CD4-positive, alpha-beta memory T cell (primary cell): Measurements from ENCODE around the gene THAP4. TPM values are rescaled to one million over a fixed set of nuclear protein-coding genes. Genes with fewer than 3 reads are reported as not detected.

ENCODE experiments used
- CTCF ChIA-PET: fragments of 350-600 bp; sonication (Branson Sonifier 250); formaldehyde crosslinking; loops from one replicate; lab custom pipeline; 2021; ENCODE audit warnings: inconsistent platforms; ENCODE audit not compliant: partially characterized antibody; lab: Charles Lee
- POLR2A ChIA-PET: fragments of 350-600 bp; sonication (Branson Sonifier 250); formaldehyde crosslinking; loops from one replicate; lab custom pipeline; 2021; ENCODE audit not compliant: partially characterized antibody; lab: Charles Lee
- DNase-seq, 5 donors: peaks; one replicate each; pipeline versions ENCODE4 v3.0.0 to v3.0.0-alpha.2; 2020 to 2022; ENCODE audit warnings: mixed read lengths in 1 of 5
- H3K27ac ChIP-seq: one replicate; pipeline ENCODE4 v1.7.0; 2013; ENCODE audit warnings: low read depth, low read length
- H3K27me3 ChIP-seq: 2 replicates; pipeline ENCODE4 v1.7.0; 2013; ENCODE audit warnings: mild to moderate bottlenecking, low read length, moderate library complexity; ENCODE audit not compliant: insufficient read depth
- H3K36me3 ChIP-seq: 2 replicates; pipeline ENCODE4 v1.7.0; 2013; ENCODE audit warnings: mild to moderate bottlenecking, low read length, moderate library complexity; ENCODE audit not compliant: insufficient read depth
- H3K4me1 ChIP-seq: 2 replicates; pipeline ENCODE4 v1.7.0; 2013; ENCODE audit warnings: mild to moderate bottlenecking, low read length, moderate library complexity; ENCODE audit not compliant: insufficient read depth
- H3K4me3 ChIP-seq, 2 donors: one replicate each; pipeline ENCODE4 v1.7.0; 2013; ENCODE audit warnings: low read length in 2 of 2, mild to moderate bottlenecking in 1 of 2
- H3K9me3 ChIP-seq, 2 donors: one replicate each; pipeline ENCODE4 v1.7.0; 2013; ENCODE audit warnings: low read length in 2 of 2, control low read depth in 1 of 2; ENCODE audit not compliant: control insufficient read depth in 1 of 2
- H3K27ac Mint-ChIP-seq, 7 donors: one replicate each; pipeline ENCODE4 v1.8.0; 2020 to 2021; ENCODE audit warnings: mixed read lengths in 7 of 7, mild to moderate bottlenecking in 6 of 7, inconsistent platforms in 3 of 7, moderate library complexity in 3 of 7
- H3K27me3 Mint-ChIP-seq, 2 donors: one replicate each; pipeline ENCODE4 v1.8.0; 2020 to 2021; ENCODE audit warnings: mixed read lengths in 2 of 2
- H3K36me3 Mint-ChIP-seq, 2 donors: one replicate each; pipeline ENCODE4 v1.8.0; 2020 to 2021; ENCODE audit warnings: mixed read lengths in 2 of 2, inconsistent platforms in 1 of 2, mild to moderate bottlenecking in 1 of 2
- H3K4me1 Mint-ChIP-seq, 4 donors: one replicate each; pipeline ENCODE4 v1.8.0; 2020 to 2021; ENCODE audit warnings: mixed read lengths in 4 of 4, mild to moderate bottlenecking in 1 of 4
- H3K4me3 Mint-ChIP-seq, 8 donors: one replicate each; pipeline ENCODE4 v1.8.0; 2020 to 2021; ENCODE audit warnings: mixed read lengths in 8 of 8, mild to moderate bottlenecking in 7 of 8, moderate library complexity in 6 of 8, inconsistent platforms in 3 of 8
- H3K9me3 Mint-ChIP-seq, 8 donors: one replicate each; pipeline ENCODE4 v1.8.0; 2020 to 2021; ENCODE audit warnings: mixed read lengths in 8 of 8, mild to moderate bottlenecking in 5 of 8, inconsistent platforms in 3 of 8, moderate library complexity in 1 of 8
- intact Hi-C: fragments of 100-400 bp; cut with micrococcal nuclease; formaldehyde crosslinking; loops from one replicate; pipeline ENCODE4 v1.15.1; 2023
- polyA plus RNA-seq, 2 donors: library from polyadenylated mRNA; unstranded; fragments of 300-500 nt; fragmentation: Illumina TruSeq; gene quantifications; one replicate each; pipeline ENCODE4 v1.2.3, GENCODE V29; 2021
- total RNA-seq, 2 experiments: library from RNA; stranded (reverse); gene quantifications; one replicate each; pipeline ENCODE4 v1.2.3, GENCODE V29; 2021

Gene THAP4
- total and polyA plus RNA-seq, 4 experiments from 2014 or later = 27.8 to 42.9 (median 29.9) TPM

DNA sequence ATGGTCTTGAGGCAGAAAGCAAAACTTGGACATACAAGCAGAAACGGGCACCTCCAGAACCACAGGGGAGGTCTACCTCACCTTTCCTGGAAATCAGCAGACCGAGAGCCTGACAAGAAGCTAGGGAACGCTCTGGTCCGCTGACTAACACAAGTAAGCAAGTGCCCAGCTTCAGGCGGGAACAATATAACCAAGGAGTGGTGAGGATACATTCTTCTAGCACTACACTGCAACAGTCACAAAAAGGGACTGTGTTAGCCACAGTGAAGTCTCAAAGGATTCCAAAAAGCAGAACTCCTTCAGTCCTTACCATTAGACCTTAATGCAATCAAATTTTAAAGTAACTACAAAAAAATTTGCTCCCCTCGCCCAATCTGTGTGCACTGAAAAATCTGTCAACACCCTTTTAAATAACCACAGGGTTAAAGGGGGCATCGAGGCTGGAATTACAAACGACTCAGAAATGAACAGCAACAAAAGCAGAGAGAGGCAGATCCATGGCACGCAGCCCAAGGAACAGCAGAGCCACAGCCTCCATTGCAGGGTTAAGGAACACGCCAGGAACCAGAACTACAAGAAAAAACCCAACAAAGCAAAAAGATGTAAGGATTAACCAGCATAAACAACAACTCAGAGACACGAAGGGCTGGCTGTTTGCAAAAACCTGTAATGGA, 7.1 kb downstream of the THAP4 start:
- POLR2A ChIA-PET = interaction anchor here (1.2 kb wide), 1 partner anchor 12 kb away, joined by 3 read pairs; no protein-coding TSS in a partner anchor

GRCh38 chr2:241627675-241628074, 9.3 kb downstream of the THAP4 start:
- intact Hi-C loops = no loop called here
- peaks cover 7 to 24% (median 10%) of the 10 kb centered on the region in 4 donors for H3K4me1 Mint-ChIP-seq
- no peaks in the 10 kb centered on the region for H3K4me1 ChIP-seq
- peaks cover 0 to 2% (median 0%) of the 10 kb centered on the region in 8 donors for H3K9me3 Mint-ChIP-seq
- no peaks in the 10 kb centered on the region for H3K27me3 ChIP-seq
- H3K27ac ChIP-seq = no peak overlapping the region
- H3K36me3 Mint-ChIP-seq = peaks cover 7 to 20% of the 10 kb centered on the region in 2 donors
- peaks cover 6% of the 10 kb centered on the region for H3K36me3 ChIP-seq
- DNase-seq = no peak
- H3K4me3 Mint-ChIP-seq = no peak overlapping the region
- H3K27ac Mint-ChIP-seq = no peak overlapping the region
- CTCF ChIA-PET = no interaction called here
- no peaks in the 10 kb centered on the region for H3K27me3 Mint-ChIP-seq
- POLR2A ChIA-PET = no interaction called here
- no peak overlapping the region for H3K4me3 ChIP-seq
- no peaks in the 10 kb centered on the region for H3K9me3 ChIP-seq

More for the DNA sequence above, 7.1 kb downstream of the THAP4 start:
- Histone ChIP-seq H3K27ac (no peak overlapping the region), H3K27me3 (no peaks in the 10 kb centered on the region), H3K4me1 (no peaks in the 10 kb centered on the region), H3K36me3 (peaks cover 16% of the 10 kb centered on the region), H3K4me3 (no peak overlapping the region), H3K9me3 (no peaks in the 10 kb centered on the region)
- Mint-ChIP-seq H3K9me3 (peaks cover 0 to 2% (median 0%) of the 10 kb centered on the region in 8 donors), H3K36me3 (peaks cover 13 to 26% of the 10 kb centered on the region in 2 donors), H3K27ac (peak overlapping the region in 1 of 7 donors; percentile 78), H3K27me3 (no peaks in the 10 kb centered on the region), H3K4me1 (peaks cover 8 to 34% (median 11%) of the 10 kb centered on the region in 4 donors), H3K4me3 (no peak overlapping the region)
- CTCF ChIA-PET = no interaction called here
- no peak for DNase-seq
- intact Hi-C loops = loop anchor here (10.0 kb wide), 2 partner anchors 315 to 1065 kb away; partner anchors contain the start of genes DUSP28, HDLBP, RNPEPL1 and SEPTIN2

- ChIA-PET POLR2A (no interaction called here), CTCF (no interaction called here)
- Histone ChIP-seq H3K9me3 (no peaks in the 10 kb centered on the region), H3K27ac (no peak overlapping the region), H3K4me3 (no peak overlapping the region), H3K36me3 (no peaks in the 10 kb centered on the region), H3K4me1 (peaks cover 26% of the 10 kb centered on the region), H3K27me3 (no peaks in the 10 kb centered on the region)
- H3K4me1 Mint-ChIP-seq = peaks cover 21 to 44% (median 30%) of the 10 kb centered on the region in 4 donors
- H3K9me3 Mint-ChIP-seq = no peaks in the 10 kb centered on the region
- peak overlapping the region in 1 of 7 donors; percentile 53 for H3K27ac Mint-ChIP-seq
- no peak for DNase-seq
- intact Hi-C loops = no loop called here
- H3K27me3 Mint-ChIP-seq = no peaks in the 10 kb centered on the region
- peak overlapping the region in 1 of 8 donors; percentile 11 for H3K4me3 Mint-ChIP-seq
- H3K36me3 Mint-ChIP-seq = peaks cover 7 to 9% of the 10 kb centered on the region in 2 donors
Measured at GRCh38 chr2:241620419-241620769, 16.6 kb downstream of the THAP4 start.

GRCh38 chr2:241619597-241620418, 17.1 kb downstream of the THAP4 start:
- Mint-ChIP-seq H3K27me3 (no peaks in the 10 kb centered on the region), H3K4me3 (no peak overlapping the region), H3K9me3 (no peaks in the 10 kb centered on the region), H3K27ac (no peak overlapping the region), H3K36me3 (peaks cover 7 to 9% of the 10 kb centered on the region in 2 donors), H3K4me1 (peaks cover 22 to 44% (median 30%) of the 10 kb centered on the region in 4 donors)
- H3K36me3 ChIP-seq = no peaks in the 10 kb centered on the region
- peaks cover 29% of the 10 kb centered on the region for H3K4me1 ChIP-seq
- no peaks in the 10 kb centered on the region for H3K9me3 ChIP-seq
- H3K27me3 ChIP-seq = no peaks in the 10 kb centered on the region
- DNase-seq = no peak
- ChIA-PET POLR2A (no interaction called here), CTCF (no interaction called here)
- H3K4me3 ChIP-seq = no peak overlapping the region
- H3K27ac ChIP-seq = no peak overlapping the region
- intact Hi-C loops = loop anchor here (5.0 kb wide), 1 partner anchor 263 kb away; the partner anchor contains the start of gene FARP2

GRCh38 chr2:241618829-241619228, 18.1 kb downstream of the THAP4 start:
- H3K4me1 Mint-ChIP-seq = peaks cover 22 to 44% (median 30%) of the 10 kb centered on the region in 4 donors
- H3K4me1 ChIP-seq = peaks cover 29% of the 10 kb centered on the region
- H3K27me3 Mint-ChIP-seq = no peaks in the 10 kb centered on the region
- no peaks in the 10 kb centered on the region for H3K9me3 ChIP-seq
- intact Hi-C loops = loop anchor here (1.0 to 5.0 kb wide), 2 partner anchors 111 to 262 kb away; partner anchors contain the start of genes FARP2 and STK25
- H3K36me3 ChIP-seq = no peaks in the 10 kb centered on the region
- CTCF ChIA-PET = interaction anchor here (0.8 kb wide), 1 partner anchor 19 kb away, joined by 3 read pairs; no protein-coding TSS in a partner anchor
- H3K27ac ChIP-seq = no peak overlapping the region
- H3K36me3 Mint-ChIP-seq = peaks cover 7 to 10% of the 10 kb centered on the region in 2 donors
- peak overlapping the region in 2 of 7 donors; percentile 87 to 95 for H3K27ac Mint-ChIP-seq
- H3K4me3 ChIP-seq = no peak overlapping the region
- POLR2A ChIA-PET = interaction anchor here (1.1 to 2.0 kb wide), 3 partner anchors 9 to 19 kb away, joined by 3 to 20 read pairs (median 4); partner anchors contain the start of genes ATG4B and THAP4
- H3K9me3 Mint-ChIP-seq = no peaks in the 10 kb centered on the region
- no peak for DNase-seq
- peak overlapping the region in 4 of 8 donors; percentile 85 to 94 (median 90) for H3K4me3 Mint-ChIP-seq
- H3K27me3 ChIP-seq = no peaks in the 10 kb centered on the region

DNA sequence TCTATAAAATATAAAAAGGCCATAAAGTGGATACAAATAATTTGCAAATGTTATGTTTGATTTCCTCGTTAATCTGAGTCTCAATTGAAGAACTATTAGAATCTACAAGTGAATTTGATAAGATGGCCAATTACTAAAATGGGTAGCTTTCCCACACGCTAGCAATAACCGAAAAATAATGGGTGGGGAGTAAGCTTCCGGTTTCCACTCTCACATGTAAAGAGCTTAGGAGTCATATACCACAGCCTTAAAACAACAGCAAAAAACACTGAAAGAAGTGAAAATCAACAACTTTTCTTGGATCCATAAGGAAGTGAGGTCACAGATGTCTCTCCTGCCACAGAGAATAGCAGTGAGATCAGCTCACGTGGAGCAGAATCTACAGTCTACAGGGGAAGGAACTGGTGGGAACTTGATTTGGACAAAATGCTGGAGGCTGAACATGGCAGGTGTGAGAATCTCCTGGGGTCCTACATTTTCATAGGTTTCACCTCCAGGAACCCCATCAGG, 18.6 kb downstream of the THAP4 start:
- POLR2A ChIA-PET = interaction anchor here (0.7 to 2.0 kb wide), 7 partner anchors 8 to 122 kb away, joined by 3 to 20 read pairs (median 3); partner anchors contain the start of genes ATG4B, D2HGDH, DTYMK and THAP4
- Histone ChIP-seq H3K4me3 (peak overlapping the region in 1 of 2 donors; percentile 54), H3K27ac (peak overlapping the region; percentile 55), H3K27me3 (no peaks in the 10 kb centered on the region), H3K4me1 (peaks cover 29% of the 10 kb centered on the region), H3K36me3 (no peaks in the 10 kb centered on the region), H3K9me3 (no peaks in the 10 kb centered on the region)
- Mint-ChIP-seq H3K27ac (peak overlapping the region; percentile 74 to 95 (median 90)), H3K36me3 (peaks cover 7 to 10% of the 10 kb centered on the region in 2 donors), H3K27me3 (no peaks in the 10 kb centered on the region), H3K9me3 (no peaks in the 10 kb centered on the region), H3K4me3 (peak overlapping the region; percentile 85 to 96 (median 90)), H3K4me1 (peaks cover 22 to 44% (median 30%) of the 10 kb centered on the region in 4 donors)
- CTCF ChIA-PET = interaction anchor here (0.8 to 2.1 kb wide), 2 partner anchors 18 to 261 kb away, joined by 3 to 8 read pairs; no protein-coding TSS in a partner anchor
- no peak for DNase-seq
- intact Hi-C loops = loop anchor here (1.0 to 5.0 kb wide), 2 partner anchors 110 to 261 kb away; partner anchors contain the start of genes FARP2 and STK25
